T47D (cell line): Measurements from ENCODE around the gene NDUFS2.
A peak's percentile ranks its signal among the peaks of the same experiment; 100 is the strongest.
"Not testable (repeated sequence)": the region's sequence is repeated elsewhere in the genome, so short reads cannot be mapped to it uniquely, and the experiment has no call there.

Experiments
- DNase-seq, 2 experiments: peaks; one replicate each; pipeline versions ENCODE4 v3.0.0 to v3.0.0-alpha.2; 2011 to 2012; ENCODE audit warnings: low read depth in 1 of 2, low spot score in 1 of 2
- JUND ChIP-seq: IDR thresholded peaks from 2 replicates; pipeline ENCODE4 v1.6.1; 2012; ENCODE audit warnings: low read depth
- in situ Hi-C: cut with HindIII; loops from 2 replicates; pipeline ENCODE4 v1.10.0; 2016; ENCODE audit warnings: low sequenced_read_pairs, low pct_unique_long_range_greater_than_20kb

The NDUFS2 gene

GRCh38 chr1:161235957-161236775 is 34.0 kb downstream of the NDUFS2 start:
- in situ Hi-C loops, result no loop called here
- peak; percentile 70 to 88 for DNase-seq
- peak; percentile 68; the same call in 1 of the 2 replicates for TF ChIP-seq JUND

GRCh38 chr1:161238039-161238473 is 35.9 kb downstream of the NDUFS2 start, which contains the start of gene NR1I3:
NR1I3 (minus strand) TSS chr1:161238203; CDS start chr1:161236565, 1,638 bp downstream.
- TF ChIP-seq JUND, result no peak
- no peak for DNase-seq
- in situ Hi-C loops, result no loop called here

GRCh38 chr1:161241682-161242081 is 39.5 kb downstream of the NDUFS2 start:
- no peak for TF ChIP-seq JUND
- no peak for DNase-seq
- in situ Hi-C loops, result no loop called here

- TF ChIP-seq JUND, result no peak
- no peak for DNase-seq
- in situ Hi-C loops, result no loop called here
Measured at GRCh38 chr1:161242313-161242712, 40.1 kb downstream of the NDUFS2 start.

GRCh38 chr1:161244888-161245287 is 42.7 kb downstream of the NDUFS2 start:
- in situ Hi-C loops, result no loop called here
- no peak for DNase-seq
- no peak for TF ChIP-seq JUND

- not testable (repeated sequence) for DNase-seq
Measured at GRCh38 chr1:161250100-161250499, 47.9 kb downstream of the NDUFS2 start.

GRCh38 chr1:161250829-161251228 is 48.7 kb downstream of the NDUFS2 start:
- in situ Hi-C loops, result no loop called here
- DNase-seq, result no peak
- no peak for TF ChIP-seq JUND

More at GRCh38 chr1:161250100-161250499, 47.9 kb downstream of the NDUFS2 start:
- in situ Hi-C loops, result not testable (repeated sequence)

- TF ChIP-seq JUND, result no peak
- in situ Hi-C loops, result no loop called here
- no peak for DNase-seq
Measured at GRCh38 chr1:161251579-161251978, 49.4 kb downstream of the NDUFS2 start.

GRCh38 chr1:161255302-161255701 is 53.1 kb downstream of the NDUFS2 start:
- in situ Hi-C loops, DNase-seq: not testable (repeated sequence)

- in situ Hi-C loops, DNase-seq: not testable (repeated sequence)
Measured at GRCh38 chr1:161255955-161256520, 53.9 kb downstream of the NDUFS2 start.

- DNase-seq, in situ Hi-C loops: not testable (repeated sequence)
Measured at GRCh38 chr1:161257109-161257508, 54.9 kb downstream of the NDUFS2 start.

GRCh38 chr1:161258439-161259344 is 56.5 kb downstream of the NDUFS2 start, which contains the start of gene PCP4L1:
PCP4L1 (plus strand) TSS chr1:161258745; CDS start chr1:161258975, 230 bp downstream.
- in situ Hi-C loops, result no loop called here
- no peak for TF ChIP-seq JUND
- DNase-seq, result peak; percentile 94 to 96

GRCh38 chr1:161259345-161259702 is 57.2 kb downstream of the NDUFS2 start:
- no peak for TF ChIP-seq JUND
- DNase-seq, result no peak
- in situ Hi-C loops, result no loop called here
